AG04449 (cell line): ENCODE data around the gene PER3.

Experiments used
- CTCF ChIA-PET: fragments of 350-600 bp; formaldehyde crosslinking; extraction: SDS; loops from one replicate; lab custom pipeline; 2021; ENCODE audit warnings: antibody characterized with exemption; lab: Yijun Ruan, JAX
- POLR2A ChIA-PET: fragments of 400-600, 350-600 bp; formaldehyde crosslinking; extraction: SDS; loops from one replicate; lab custom pipeline; 2020; ENCODE audit warnings: antibody characterized with exemption, inconsistent platforms; lab: Yijun Ruan, JAX
- DNase-seq: peaks from one replicate; pipeline ENCODE4 v3.0.0-alpha.2; 2010; ENCODE audit warnings: low read depth, low spot score
- H3K4me3 ChIP-seq: 2 replicates; pipeline ENCODE4 v1.5.1; 2011; ENCODE audit warnings: low read depth, mild to moderate bottlenecking, control low read depth, low read length
- TF ChIP-seq, protein P1 (sequence below): IDR thresholded peaks from one replicate; pipeline ENCODE4 v1.5.1; 2011; ENCODE audit warnings: mild to moderate bottlenecking, moderate library complexity, low read length, control low read depth, inconsistent platforms; ENCODE audit not compliant: insufficient read depth; ENCODE audit errors: missing control alignments

PER3 gene

DNA sequence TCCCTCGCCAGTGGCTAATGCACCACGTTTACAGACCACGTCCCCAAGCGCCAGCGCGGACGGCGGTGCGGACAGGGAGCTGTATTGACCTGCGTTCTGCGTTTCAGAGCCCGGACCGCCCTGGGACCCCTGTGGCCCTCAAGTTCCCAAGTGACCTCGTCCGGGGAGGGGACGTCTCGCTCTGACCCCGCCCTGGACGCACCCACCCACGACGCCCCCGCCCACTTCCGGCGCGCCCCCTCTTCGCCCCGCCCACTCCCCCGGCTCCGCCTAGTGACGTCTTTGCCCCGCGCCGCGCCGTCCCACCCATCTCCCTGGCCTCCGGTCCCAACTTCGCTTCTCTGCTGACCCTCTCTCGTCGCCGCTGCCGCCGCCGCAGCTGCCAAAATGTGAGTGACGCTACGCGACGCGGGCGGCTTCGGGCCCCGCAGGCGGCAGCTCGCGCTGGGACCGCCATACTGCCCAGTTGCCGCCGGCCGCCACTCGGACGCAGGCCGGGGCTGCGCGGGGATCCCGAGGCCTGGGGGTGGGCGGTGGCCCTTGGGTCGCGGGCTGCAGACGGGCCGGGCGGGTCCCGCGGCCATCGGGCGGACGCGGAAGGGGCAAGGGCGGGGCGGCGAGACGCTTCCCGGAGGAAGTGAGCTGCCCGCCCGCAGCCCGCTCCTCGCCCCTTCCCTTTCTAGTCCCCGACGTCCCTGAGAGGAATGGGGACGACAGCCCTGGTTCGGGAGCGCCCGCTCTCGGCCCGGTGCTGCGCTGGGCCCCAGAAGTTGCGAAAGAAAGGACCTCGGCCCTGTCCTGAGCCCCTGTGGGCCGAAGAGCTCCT, 12.9 kb upstream of the PER3 start, which contains the start of gene VAMP3:
VAMP3 (plus strand) TSS at position 300 of the 826 bp plus-strand sequence; CDS start at position 388, 88 bp downstream.
- peak within 1 kb of the TSS; percentile 89 for H3K4me3 ChIP-seq
- ChIA-PET POLR2A (interaction anchor here (0.5 to 1.1 kb wide), 5 partner anchors 10 to 90 kb away, joined by 3 to 6 read pairs (median 3); no protein-coding TSS in a partner anchor), CTCF (interaction anchor here (0.7 to 5.5 kb wide), 5 partner anchors 10 to 728 kb away, joined by 3 to 43 read pairs (median 3); no protein-coding TSS in a partner anchor)

DNA sequence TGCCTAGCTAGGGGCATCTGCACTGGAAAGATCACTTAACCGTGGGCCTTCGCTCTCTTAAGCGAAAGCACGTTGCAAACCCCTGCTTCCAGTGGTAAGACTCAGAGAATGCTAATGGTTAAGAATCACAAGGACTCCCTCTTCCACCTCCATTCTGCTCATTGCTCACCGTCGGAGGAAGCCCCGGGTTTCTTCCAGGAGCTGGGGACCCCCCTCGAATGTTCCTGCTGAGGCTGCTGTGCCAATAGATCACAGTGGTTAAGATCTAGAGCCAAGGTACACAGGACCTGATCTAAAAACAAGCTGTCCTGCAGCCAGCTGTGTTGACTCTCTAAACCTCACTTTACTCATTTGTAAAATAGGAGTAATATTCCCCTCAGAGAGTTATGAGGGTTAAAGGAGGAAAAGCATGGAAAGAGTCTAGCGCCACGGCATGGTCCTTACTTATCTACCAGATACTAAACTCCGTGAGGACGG, 12.2 kb upstream of the PER3 start:
- POLR2A ChIA-PET, result interaction anchor here (0.5 to 1.1 kb wide), 5 partner anchors 9 to 91 kb away, joined by 3 to 6 read pairs (median 3); no protein-coding TSS in a partner anchor
- TF ChIP-seq, protein P1, sequence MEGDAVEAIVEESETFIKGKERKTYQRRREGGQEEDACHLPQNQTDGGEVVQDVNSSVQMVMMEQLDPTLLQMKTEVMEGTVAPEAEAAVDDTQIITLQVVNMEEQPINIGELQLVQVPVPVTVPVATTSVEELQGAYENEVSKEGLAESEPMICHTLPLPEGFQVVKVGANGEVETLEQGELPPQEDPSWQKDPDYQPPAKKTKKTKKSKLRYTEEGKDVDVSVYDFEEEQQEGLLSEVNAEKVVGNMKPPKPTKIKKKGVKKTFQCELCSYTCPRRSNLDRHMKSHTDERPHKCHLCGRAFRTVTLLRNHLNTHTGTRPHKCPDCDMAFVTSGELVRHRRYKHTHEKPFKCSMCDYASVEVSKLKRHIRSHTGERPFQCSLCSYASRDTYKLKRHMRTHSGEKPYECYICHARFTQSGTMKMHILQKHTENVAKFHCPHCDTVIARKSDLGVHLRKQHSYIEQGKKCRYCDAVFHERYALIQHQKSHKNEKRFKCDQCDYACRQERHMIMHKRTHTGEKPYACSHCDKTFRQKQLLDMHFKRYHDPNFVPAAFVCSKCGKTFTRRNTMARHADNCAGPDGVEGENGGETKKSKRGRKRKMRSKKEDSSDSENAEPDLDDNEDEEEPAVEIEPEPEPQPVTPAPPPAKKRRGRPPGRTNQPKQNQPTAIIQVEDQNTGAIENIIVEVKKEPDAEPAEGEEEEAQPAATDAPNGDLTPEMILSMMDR, result no peak
- no peak for DNase-seq
- peak overlapping the region; percentile 89 for H3K4me3 ChIP-seq
- CTCF ChIA-PET, result interaction anchor here (0.7 to 5.5 kb wide), 6 partner anchors 11 to 729 kb away, joined by 3 to 43 read pairs (median 4); no protein-coding TSS in a partner anchor

More for the DNA sequence above, 12.9 kb upstream of the PER3 start, which contains the start of gene VAMP3:
- DNase-seq, result no peak
- TF ChIP-seq, protein P1, result no peak

GRCh38 chr1:7777591-7777990, 6.5 kb upstream of the PER3 start:
- TF ChIP-seq, protein P1, result no peak
- no peak overlapping the region for H3K4me3 ChIP-seq
- ChIA-PET CTCF (interaction anchor here (2.6 kb wide), 1 partner anchor 24 kb away, joined by 7 read pairs; no protein-coding TSS in a partner anchor), POLR2A (no interaction called here)
- no peak for DNase-seq

DNA sequence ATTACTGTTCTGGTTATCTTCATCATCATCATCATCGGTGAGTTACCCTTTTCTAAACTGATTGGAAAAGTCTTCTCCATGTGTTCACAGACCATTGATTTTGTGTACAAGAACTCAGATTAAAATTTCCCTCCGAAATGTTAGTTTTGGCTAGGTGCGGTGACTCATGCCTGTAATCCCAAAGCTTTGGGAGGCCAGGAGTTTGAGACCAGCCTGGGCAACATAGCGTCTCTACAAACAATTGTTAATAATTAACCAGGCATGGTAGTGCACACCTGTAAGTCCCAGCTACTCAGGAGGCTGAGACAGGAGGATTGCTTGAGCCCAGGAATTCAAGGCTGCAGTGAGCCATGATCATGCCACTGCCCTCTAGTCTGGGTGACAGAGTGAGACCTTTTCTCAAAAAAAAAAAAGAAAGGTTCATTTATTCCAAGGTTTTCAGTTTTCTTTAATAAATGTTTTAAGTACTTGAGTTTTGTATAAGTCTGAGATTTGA, 5.9 kb upstream of the PER3 start:
- no peak for DNase-seq
- no peak overlapping the region for H3K4me3 ChIP-seq
- ChIA-PET POLR2A (no interaction called here), CTCF (interaction anchor here (2.6 kb wide), 1 partner anchor 25 kb away, joined by 7 read pairs; no protein-coding TSS in a partner anchor)
- TF ChIP-seq, protein P1, result no peak

DNA sequence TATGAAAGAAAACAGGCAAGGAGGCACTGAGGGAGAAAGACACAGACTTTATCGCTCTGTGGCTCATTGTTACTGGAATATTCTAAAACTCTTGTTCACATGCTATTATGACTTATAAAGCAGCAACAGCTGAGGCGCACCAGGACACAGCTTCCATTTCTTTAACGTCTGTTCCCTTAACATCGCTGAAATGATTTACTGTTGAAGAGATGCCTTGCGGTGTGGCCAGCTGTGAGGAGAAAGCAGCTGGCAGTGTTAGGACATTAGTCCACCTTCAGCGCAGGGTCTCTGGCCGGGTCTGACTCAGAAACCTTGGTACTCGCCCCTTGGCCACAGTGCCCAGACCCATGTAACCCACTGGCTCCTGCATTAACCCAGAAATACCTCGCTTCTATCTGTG, 3.1 kb upstream of the PER3 start:
- no peak for DNase-seq
- no peak overlapping the region for H3K4me3 ChIP-seq
- TF ChIP-seq, protein P1, result no peak
- ChIA-PET CTCF (interaction anchor here (1.3 kb wide), 1 partner anchor 113 kb away, joined by 6 read pairs; no protein-coding TSS in a partner anchor), POLR2A (interaction anchor here (0.7 kb wide), 1 partner anchor 9 kb away, joined by 3 read pairs; no protein-coding TSS in a partner anchor)
